ENCODE data around the gene TBX18.

Gene TBX18

DNA sequence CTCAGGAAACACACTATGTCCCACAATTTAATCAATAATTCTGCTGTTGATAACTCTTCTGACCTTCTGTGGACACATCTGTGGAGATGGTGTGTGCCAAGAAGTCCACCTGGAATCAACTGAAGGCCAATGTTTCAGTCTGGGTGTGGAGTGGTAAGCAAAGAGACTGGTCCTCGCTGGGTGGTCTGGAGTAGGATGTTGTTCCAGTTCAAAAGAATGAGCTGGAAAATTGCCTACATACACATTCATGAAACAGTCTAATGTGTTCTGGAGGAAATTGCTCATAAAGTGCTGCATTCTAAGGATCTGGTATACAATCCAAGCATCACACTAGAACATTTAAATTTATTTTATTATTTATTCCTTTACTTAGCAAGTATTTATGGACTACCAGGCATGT, 33.9 kb upstream of the TBX18 start:
- H3K27ac ChIP-seq, result no peak overlapping the region
- TF ChIP-seq, protein P1, sequence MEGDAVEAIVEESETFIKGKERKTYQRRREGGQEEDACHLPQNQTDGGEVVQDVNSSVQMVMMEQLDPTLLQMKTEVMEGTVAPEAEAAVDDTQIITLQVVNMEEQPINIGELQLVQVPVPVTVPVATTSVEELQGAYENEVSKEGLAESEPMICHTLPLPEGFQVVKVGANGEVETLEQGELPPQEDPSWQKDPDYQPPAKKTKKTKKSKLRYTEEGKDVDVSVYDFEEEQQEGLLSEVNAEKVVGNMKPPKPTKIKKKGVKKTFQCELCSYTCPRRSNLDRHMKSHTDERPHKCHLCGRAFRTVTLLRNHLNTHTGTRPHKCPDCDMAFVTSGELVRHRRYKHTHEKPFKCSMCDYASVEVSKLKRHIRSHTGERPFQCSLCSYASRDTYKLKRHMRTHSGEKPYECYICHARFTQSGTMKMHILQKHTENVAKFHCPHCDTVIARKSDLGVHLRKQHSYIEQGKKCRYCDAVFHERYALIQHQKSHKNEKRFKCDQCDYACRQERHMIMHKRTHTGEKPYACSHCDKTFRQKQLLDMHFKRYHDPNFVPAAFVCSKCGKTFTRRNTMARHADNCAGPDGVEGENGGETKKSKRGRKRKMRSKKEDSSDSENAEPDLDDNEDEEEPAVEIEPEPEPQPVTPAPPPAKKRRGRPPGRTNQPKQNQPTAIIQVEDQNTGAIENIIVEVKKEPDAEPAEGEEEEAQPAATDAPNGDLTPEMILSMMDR (conservative IDR thresholded peaks at IDR 0.05), result no peak
- no peak for TF ChIP-seq ZFX (IDR thresholded peaks at IDR 0.05)

DNA sequence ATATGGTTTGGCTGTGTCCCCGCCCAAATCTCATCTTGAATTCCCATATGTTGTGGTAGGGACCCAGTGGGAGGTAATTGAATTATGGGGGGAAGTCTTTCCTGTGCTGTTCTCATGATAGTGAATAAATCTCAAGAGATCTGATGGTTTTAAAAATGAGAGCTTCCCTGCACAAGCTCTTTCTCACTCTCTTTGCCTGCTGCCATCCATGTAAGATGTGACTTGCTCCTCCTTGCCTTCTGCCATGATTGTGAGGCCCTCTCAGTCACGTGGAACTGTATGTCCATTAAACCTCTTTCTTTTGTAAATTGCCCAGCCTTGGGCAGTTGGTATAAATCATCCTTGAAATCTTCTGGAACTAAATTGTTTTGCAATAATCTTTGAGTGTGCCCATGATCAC, 31.9 kb upstream of the TBX18 start:
- H3K27ac ChIP-seq, result no peak overlapping the region
- TF ChIP-seq, protein P1 (conservative IDR thresholded peaks at IDR 0.05), result no peak

DNA sequence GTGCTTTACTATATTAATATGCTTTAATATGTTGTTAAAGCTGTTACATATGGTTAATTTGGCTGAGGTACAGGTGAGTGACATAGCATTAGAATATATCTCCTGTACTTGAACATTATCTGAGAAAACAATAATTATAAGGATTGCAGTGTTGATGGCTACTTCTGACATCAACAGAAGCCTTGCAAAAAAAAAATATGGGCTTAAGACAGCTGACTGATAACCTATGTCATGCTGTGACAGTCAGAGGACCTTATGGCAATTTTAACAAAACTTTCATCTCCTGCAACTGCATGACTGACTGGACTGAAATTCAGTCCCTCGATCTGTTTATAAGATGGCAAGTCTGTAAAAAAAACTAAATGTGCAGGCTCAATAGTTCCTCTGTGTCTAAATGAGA, 27.5 kb upstream of the TBX18 start:
- TF ChIP-seq ZFX (IDR thresholded peaks at IDR 0.05), result no peak
- TF ChIP-seq, protein P1 (conservative IDR thresholded peaks at IDR 0.05), result no peak
- no peak overlapping the region for H3K27ac ChIP-seq

DNA sequence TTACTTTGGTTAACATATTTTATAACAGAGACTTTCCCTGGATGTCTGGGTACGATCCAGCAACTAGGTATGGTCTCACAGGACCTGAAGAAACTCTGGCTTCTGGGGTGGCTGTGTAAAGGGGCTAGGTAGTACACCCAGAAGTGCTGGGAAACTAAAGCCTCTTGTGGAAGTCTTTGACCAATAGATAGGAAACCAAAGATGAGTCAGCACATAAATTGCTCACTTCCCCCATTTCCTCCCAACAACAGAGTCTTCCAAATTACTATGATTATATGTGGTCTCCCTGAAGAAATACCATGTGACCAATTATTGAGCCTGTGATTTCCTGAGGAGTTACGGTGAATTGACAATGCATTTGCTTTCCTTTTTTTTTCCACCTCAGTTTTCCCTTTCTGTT, 26.8 kb upstream of the TBX18 start:
- TF ChIP-seq ZFX (IDR thresholded peaks at IDR 0.05), result no peak
- TF ChIP-seq, protein P1 (conservative IDR thresholded peaks at IDR 0.05), result no peak
- H3K27ac ChIP-seq, result no peak overlapping the region

DNA sequence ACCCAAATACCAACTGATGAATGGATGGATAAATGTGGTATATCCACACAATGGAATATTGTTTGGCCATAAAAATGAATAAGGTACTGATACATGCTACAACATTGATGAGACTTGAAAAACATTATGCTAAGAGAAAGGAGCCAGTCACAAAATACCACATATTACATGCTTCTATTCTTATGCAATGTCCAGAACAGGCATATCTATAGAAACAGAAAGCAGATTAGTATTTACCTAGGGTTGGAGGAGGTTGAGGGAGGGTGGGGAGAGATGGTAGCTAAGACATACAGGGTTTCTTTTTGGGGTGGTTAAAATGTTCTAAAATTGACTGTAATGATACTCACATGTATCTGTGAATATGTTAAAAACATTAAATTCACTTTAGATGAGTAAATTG, 24.8 kb upstream of the TBX18 start:
- no peak overlapping the region for H3K27ac ChIP-seq
- TF ChIP-seq, protein P1 (conservative IDR thresholded peaks at IDR 0.05), result no peak
- TF ChIP-seq ZFX (IDR thresholded peaks at IDR 0.05), result no peak

DNA sequence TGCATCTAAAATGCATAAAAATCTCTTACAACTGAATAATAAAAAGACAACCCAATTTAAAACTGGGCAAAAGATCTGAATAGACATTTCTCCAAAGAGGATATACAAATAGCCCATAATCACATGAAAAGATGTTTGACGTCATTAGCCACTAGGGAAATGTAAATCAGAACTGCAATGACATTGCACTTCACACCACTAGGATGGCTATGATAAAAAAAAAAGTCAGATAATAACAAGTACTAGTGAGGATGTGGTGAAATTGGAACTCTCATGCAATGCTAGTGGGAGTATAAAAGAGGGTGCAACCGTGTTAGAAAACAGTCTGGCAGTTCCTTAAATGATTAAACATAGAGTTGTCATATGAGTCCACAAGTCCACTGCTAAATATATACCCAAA, 24.3 kb upstream of the TBX18 start:
- TF ChIP-seq, protein P1 (conservative IDR thresholded peaks at IDR 0.05), result no peak
- TF ChIP-seq ZFX (IDR thresholded peaks at IDR 0.05), result no peak
- no peak overlapping the region for H3K27ac ChIP-seq

DNA sequence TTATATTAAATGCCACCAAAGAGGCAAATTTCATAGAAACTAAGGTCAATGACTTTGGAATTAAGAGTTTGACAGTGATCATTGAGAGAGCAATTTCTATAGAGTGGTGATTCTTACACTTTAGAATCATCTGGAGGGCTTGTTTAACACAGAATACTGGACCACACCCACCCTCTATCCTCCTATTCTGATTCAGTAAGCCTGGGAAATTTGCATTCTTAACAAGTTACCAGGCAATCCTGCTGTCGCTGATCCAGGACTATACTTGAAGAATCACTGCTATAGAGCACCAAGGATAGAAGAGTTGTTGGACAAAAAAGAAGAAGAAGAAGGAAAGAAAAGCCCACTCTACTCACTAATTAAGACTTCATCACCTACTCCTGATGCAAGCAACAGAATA, 21.3 kb upstream of the TBX18 start:
- TF ChIP-seq, protein P1 (conservative IDR thresholded peaks at IDR 0.05), result no peak
- no peak for TF ChIP-seq ZFX (IDR thresholded peaks at IDR 0.05)
- no peak overlapping the region for H3K27ac ChIP-seq

All from C4-2B (cell line).